ENCODE data around the gene ZXDC.

DNA sequence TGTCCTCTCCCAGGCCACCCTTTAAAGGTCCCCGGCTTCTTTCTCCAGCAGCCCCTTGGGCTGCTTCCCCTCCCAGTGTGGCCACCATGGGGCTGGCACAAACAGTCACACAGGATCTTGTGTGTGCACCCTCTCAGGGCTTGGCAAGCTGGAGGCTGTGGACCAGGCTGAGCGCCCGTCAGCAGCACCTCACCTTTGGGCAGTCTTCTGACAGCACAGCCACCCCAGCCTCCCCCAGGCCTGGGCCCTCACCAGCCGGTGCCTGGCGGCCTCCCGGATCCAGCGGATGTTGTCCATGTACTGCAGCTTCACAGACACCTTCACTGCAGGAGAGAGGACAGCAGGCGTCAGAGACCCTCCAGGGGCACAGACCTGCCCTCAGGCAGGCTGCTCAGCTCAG, 20.1 kb upstream of the ZXDC start:
- TF ChIP-seq, protein P1, sequence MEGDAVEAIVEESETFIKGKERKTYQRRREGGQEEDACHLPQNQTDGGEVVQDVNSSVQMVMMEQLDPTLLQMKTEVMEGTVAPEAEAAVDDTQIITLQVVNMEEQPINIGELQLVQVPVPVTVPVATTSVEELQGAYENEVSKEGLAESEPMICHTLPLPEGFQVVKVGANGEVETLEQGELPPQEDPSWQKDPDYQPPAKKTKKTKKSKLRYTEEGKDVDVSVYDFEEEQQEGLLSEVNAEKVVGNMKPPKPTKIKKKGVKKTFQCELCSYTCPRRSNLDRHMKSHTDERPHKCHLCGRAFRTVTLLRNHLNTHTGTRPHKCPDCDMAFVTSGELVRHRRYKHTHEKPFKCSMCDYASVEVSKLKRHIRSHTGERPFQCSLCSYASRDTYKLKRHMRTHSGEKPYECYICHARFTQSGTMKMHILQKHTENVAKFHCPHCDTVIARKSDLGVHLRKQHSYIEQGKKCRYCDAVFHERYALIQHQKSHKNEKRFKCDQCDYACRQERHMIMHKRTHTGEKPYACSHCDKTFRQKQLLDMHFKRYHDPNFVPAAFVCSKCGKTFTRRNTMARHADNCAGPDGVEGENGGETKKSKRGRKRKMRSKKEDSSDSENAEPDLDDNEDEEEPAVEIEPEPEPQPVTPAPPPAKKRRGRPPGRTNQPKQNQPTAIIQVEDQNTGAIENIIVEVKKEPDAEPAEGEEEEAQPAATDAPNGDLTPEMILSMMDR (IDR thresholded peaks at IDR 0.05) = no peak
- no peak for TF ChIP-seq EZH2 (IDR thresholded peaks at IDR 0.05; ENCODE audit: borderline replicate concordance, insufficient read depth, low read depth, low read length, poor library complexity, severe bottlenecking)
